ENCODE measurements around the gene ZNF484. TPM values are rescaled to one million over a fixed set of nuclear protein-coding genes. Genes with fewer than 3 reads are reported as not detected.
"Not testable (repeated sequence)": the region's sequence is repeated elsewhere in the genome, so short reads cannot be mapped to it uniquely, and the experiment has no call there.

ZNF484 gene
- total RNA-seq (1 to 10 TPM; 8.8 to 9.0 TPM), polyA plus RNA-seq (4.0 TPM)

- Histone ChIP-seq H3K27ac (ENCODE audit: low read depth, low read length) (peak within 1 kb of the TSS; percentile 91), H3K27me3 (ENCODE audit: insufficient read depth, low read length, poor library complexity, severe bottlenecking) (no peaks in the 10 kb centered on the region), H3K4me3 (ENCODE audit: low read length) (peak within 1 kb of the TSS; percentile 98), H3K36me3 (ENCODE audit: insufficient read depth, low read length) (no peaks in the 10 kb centered on the region), H3K9me3 (ENCODE audit: low read length) (no peaks in the 10 kb centered on the region), H3K4me1 (ENCODE audit: insufficient read depth, low read length) (peaks cover 24% of the 10 kb centered on the region)
- Mint-ChIP-seq H3K27ac (peak within 1 kb of the TSS; percentile 91 to 100 (median 100)), H3K36me3 (peaks cover 0 to 22% (median 4%) of the 10 kb centered on the region in 3 donors), H3K4me3 (peak within 1 kb of the TSS; percentile 97 to 100 (median 100)), H3K27me3 (peaks cover 0 to 2% of the 10 kb centered on the region in 2 donors), H3K9me3 (no peaks in the 10 kb centered on the region), H3K4me1 (peaks cover 43 to 50% (median 50%) of the 10 kb centered on the region in 3 donors)
- DNase-seq, result peak; percentile 92 to 99 (median 95)
- ChIA-PET CTCF (no interaction called here), POLR2A (no interaction called here)
Measured at GRCh38 chr9:92877531-92878430, at the start of gene ZNF484. Gene ZNF484 (minus strand): TSS chr9:92878038. CDS start chr9:92875029, 3,009 bp downstream.

- H3K27me3 ChIP-seq (ENCODE audit: insufficient read depth, low read length, poor library complexity, severe bottlenecking), result no peaks in the 10 kb centered on the region
- H3K4me3 ChIP-seq (ENCODE audit: low read length), result no peak overlapping the region
- Mint-ChIP-seq H3K36me3 (no peaks in the 10 kb centered on the region), H3K9me3 (no peaks in the 10 kb centered on the region), H3K27ac (peak overlapping the region in 2 of 8 donors; percentile 9 to 43), H3K27me3 (no peaks in the 10 kb centered on the region), H3K4me1 (peaks cover 2 to 14% (median 5%) of the 10 kb centered on the region in 3 donors), H3K4me3 (no peak overlapping the region)
- H3K9me3 ChIP-seq (ENCODE audit: low read length), result no peaks in the 10 kb centered on the region
- no peaks in the 10 kb centered on the region for H3K4me1 ChIP-seq (ENCODE audit: insufficient read depth, low read length)
- ChIA-PET CTCF (interaction anchor here (1.1 to 1.3 kb wide), 2 partner anchors 34 to 36 kb away, joined by 3 read pairs; no protein-coding TSS in a partner anchor), POLR2A (no interaction called here)
- no peak overlapping the region for H3K27ac ChIP-seq (ENCODE audit: low read depth, low read length)
- H3K36me3 ChIP-seq (ENCODE audit: insufficient read depth, low read length), result no peaks in the 10 kb centered on the region
- no peak for DNase-seq
Measured at GRCh38 chr9:92920437-92920836, 42.6 kb upstream of the ZNF484 start.

- Histone ChIP-seq H3K27me3 (ENCODE audit: insufficient read depth, low read length, poor library complexity, severe bottlenecking) (no peaks in the 10 kb centered on the region), H3K4me3 (ENCODE audit: low read length) (no peak overlapping the region), H3K4me1 (ENCODE audit: insufficient read depth, low read length) (no peaks in the 10 kb centered on the region), H3K27ac (ENCODE audit: low read depth, low read length) (no peak overlapping the region), H3K36me3 (ENCODE audit: insufficient read depth, low read length) (no peaks in the 10 kb centered on the region), H3K9me3 (ENCODE audit: low read length) (no peaks in the 10 kb centered on the region)
- Mint-ChIP-seq H3K27ac (peak overlapping the region in 1 of 8 donors; percentile 82), H3K36me3 (no peaks in the 10 kb centered on the region), H3K27me3 (peaks cover 6 to 10% of the 10 kb centered on the region in 2 donors), H3K4me3 (no peak overlapping the region), H3K4me1 (peaks cover 2 to 14% (median 5%) of the 10 kb centered on the region in 3 donors), H3K9me3 (no peaks in the 10 kb centered on the region)
- no peak for DNase-seq
- ChIA-PET CTCF (interaction anchor here (1.6 kb wide), 1 partner anchor 10 kb away, joined by 3 read pairs; no protein-coding TSS in a partner anchor), POLR2A (no interaction called here)
Measured at GRCh38 chr9:92917176-92917800, 39.5 kb upstream of the ZNF484 start.

- Histone ChIP-seq H3K27me3 (ENCODE audit: insufficient read depth, low read length, poor library complexity, severe bottlenecking) (no peaks in the 10 kb centered on the region), H3K4me1 (ENCODE audit: insufficient read depth, low read length) (no peaks in the 10 kb centered on the region), H3K27ac (ENCODE audit: low read depth, low read length) (no peak overlapping the region), H3K36me3 (ENCODE audit: insufficient read depth, low read length) (no peaks in the 10 kb centered on the region), H3K9me3 (ENCODE audit: low read length) (no peaks in the 10 kb centered on the region), H3K4me3 (ENCODE audit: low read length) (no peak overlapping the region)
- Mint-ChIP-seq H3K4me1 (peaks cover 0 to 1% (median under 1%) of the 10 kb centered on the region in 3 donors), H3K36me3 (peaks cover 0 to 2% (median 0%) of the 10 kb centered on the region in 3 donors), H3K27me3 (peaks cover 21 to 32% of the 10 kb centered on the region in 2 donors), H3K27ac (no peak overlapping the region), H3K4me3 (no peak overlapping the region), H3K9me3 (no peaks in the 10 kb centered on the region)
- CTCF ChIA-PET, result interaction anchor here (1.4 kb wide), 1 partner anchor 8 kb away, joined by 3 read pairs; no protein-coding TSS in a partner anchor
- POLR2A ChIA-PET, result no interaction called here
- DNase-seq, result no peak
Measured at GRCh38 chr9:92911511-92912475, 34.0 kb upstream of the ZNF484 start.

- H3K36me3 ChIP-seq (ENCODE audit: insufficient read depth, low read length); H3K27me3 Mint-ChIP-seq; H3K9me3 Mint-ChIP-seq; POLR2A ChIA-PET; H3K36me3 Mint-ChIP-seq; H3K27me3 ChIP-seq (ENCODE audit: insufficient read depth, low read length, poor library complexity, severe bottlenecking); H3K4me1 ChIP-seq (ENCODE audit: insufficient read depth, low read length); H3K9me3 ChIP-seq (ENCODE audit: low read length); H3K27ac ChIP-seq (ENCODE audit: low read depth, low read length); H3K4me1 Mint-ChIP-seq; CTCF ChIA-PET; H3K4me3 ChIP-seq (ENCODE audit: low read length): not testable (repeated sequence)
- peak in 1 of 5 donors; percentile 38 for DNase-seq
- peak overlapping the region in 1 of 7 donors; percentile 32 for H3K4me3 Mint-ChIP-seq
- H3K27ac Mint-ChIP-seq, result peak overlapping the region in 3 of 8 donors; percentile 32 to 42 (median 35)
Measured at GRCh38 chr9:92905137-92905536, 27.3 kb upstream of the ZNF484 start.

- ChIA-PET CTCF (no interaction called here), POLR2A (no interaction called here)
- no peak overlapping the region for H3K4me3 Mint-ChIP-seq
Measured at GRCh38 chr9:92897323-92897722, 19.5 kb upstream of the ZNF484 start.

GRCh38 chr9:92895812-92896436 is 18.1 kb upstream of the ZNF484 start:
- Histone ChIP-seq H3K4me1 (ENCODE audit: insufficient read depth, low read length) (no peaks in the 10 kb centered on the region), H3K9me3 (ENCODE audit: low read length) (no peaks in the 10 kb centered on the region), H3K36me3 (ENCODE audit: insufficient read depth, low read length) (no peaks in the 10 kb centered on the region), H3K27ac (ENCODE audit: low read depth, low read length) (no peak overlapping the region), H3K27me3 (ENCODE audit: insufficient read depth, low read length, poor library complexity, severe bottlenecking) (no peaks in the 10 kb centered on the region), H3K4me3 (ENCODE audit: low read length) (no peak overlapping the region)
- ChIA-PET CTCF (no interaction called here), POLR2A (no interaction called here)
- Mint-ChIP-seq H3K27me3 (no peaks in the 10 kb centered on the region), H3K4me1 (peaks cover 0 to 2% (median 0%) of the 10 kb centered on the region in 3 donors), H3K4me3 (no peak overlapping the region), H3K9me3 (peaks cover 0 to 2% (median 0%) of the 10 kb centered on the region in 5 donors), H3K36me3 (no peaks in the 10 kb centered on the region), H3K27ac (peak overlapping the region in 1 of 8 donors; percentile 56)
- DNase-seq, result no peak

More at GRCh38 chr9:92897323-92897722, 19.5 kb upstream of the ZNF484 start:
- no peak overlapping the region for H3K27ac ChIP-seq (ENCODE audit: low read depth, low read length)
- H3K4me1 ChIP-seq (ENCODE audit: insufficient read depth, low read length), result no peaks in the 10 kb centered on the region
- no peaks in the 10 kb centered on the region for H3K27me3 ChIP-seq (ENCODE audit: insufficient read depth, low read length, poor library complexity, severe bottlenecking)
- H3K9me3 Mint-ChIP-seq, result peaks cover 0 to 2% (median 0%) of the 10 kb centered on the region in 5 donors
- no peaks in the 10 kb centered on the region for H3K36me3 Mint-ChIP-seq
- no peaks in the 10 kb centered on the region for H3K36me3 ChIP-seq (ENCODE audit: insufficient read depth, low read length)
- H3K4me1 Mint-ChIP-seq, result peaks cover 0 to 2% (median 0%) of the 10 kb centered on the region in 3 donors
- no peak overlapping the region for H3K4me3 ChIP-seq (ENCODE audit: low read length)
- H3K9me3 ChIP-seq (ENCODE audit: low read length), result no peaks in the 10 kb centered on the region
- no peak for DNase-seq
- H3K27ac Mint-ChIP-seq, result peak overlapping the region in 1 of 8 donors; percentile 81
- no peaks in the 10 kb centered on the region for H3K27me3 Mint-ChIP-seq

Measured in CD8-positive, alpha-beta memory T cell (primary cell).